GM19438 (cell line): Measurements from ENCODE around the gene DOCK10.
A peak's percentile ranks its signal among the peaks of the same experiment; 100 is the strongest.

Experiments
- ATAC-seq: cut with Tn5 transposase; IDR thresholded peaks from one replicate; pipeline ENCODE4 v1.9.1; 2021; ENCODE audit warnings: low read depth; ENCODE audit not compliant: unreplicated experiment

Gene DOCK10

DNA sequence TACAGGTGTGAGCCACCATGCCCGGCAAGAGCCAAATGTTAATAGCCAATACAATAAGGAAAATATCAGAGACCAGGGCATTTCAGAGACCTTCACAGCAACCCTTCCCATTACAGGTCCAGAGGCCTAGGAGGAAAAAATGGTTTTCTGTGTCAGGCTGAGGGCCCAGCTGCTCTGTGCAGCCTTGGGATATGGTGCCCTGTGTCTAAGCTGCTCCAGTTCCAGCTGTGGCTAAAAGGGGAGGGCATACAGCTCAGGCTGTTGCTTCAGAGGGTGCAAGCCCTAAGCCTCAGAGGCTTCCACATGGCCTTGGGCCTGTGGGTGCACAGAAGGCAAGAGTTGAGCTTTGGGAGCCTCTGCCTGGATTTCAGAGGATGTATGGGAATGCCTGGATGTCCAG lies 306.0 kb downstream of the DOCK10 start:
- ATAC-seq, result no peak

DNA sequence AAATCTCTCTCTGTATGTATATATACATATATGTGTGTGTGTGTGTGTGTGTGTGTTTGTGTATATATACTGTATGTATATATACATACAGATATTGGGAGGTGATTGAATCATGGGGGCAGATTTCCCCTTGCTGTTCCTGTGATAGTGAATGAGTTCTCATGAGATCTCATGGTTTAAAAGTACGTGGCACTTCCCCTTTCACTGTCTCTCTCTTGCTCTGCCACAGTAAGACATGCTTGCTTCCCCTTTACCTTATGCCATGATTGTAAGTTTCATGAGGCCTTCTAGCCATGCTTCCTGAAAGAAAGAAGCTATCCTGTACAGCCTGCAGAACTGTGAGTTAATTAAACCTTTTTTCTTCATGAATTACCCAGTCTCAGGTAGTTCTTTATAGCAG lies 307.3 kb downstream of the DOCK10 start:
- no peak for ATAC-seq

GRCh38 chr2:224731665-224732064 lies 310.6 kb downstream of the DOCK10 start:
- ATAC-seq, result no peak

DNA sequence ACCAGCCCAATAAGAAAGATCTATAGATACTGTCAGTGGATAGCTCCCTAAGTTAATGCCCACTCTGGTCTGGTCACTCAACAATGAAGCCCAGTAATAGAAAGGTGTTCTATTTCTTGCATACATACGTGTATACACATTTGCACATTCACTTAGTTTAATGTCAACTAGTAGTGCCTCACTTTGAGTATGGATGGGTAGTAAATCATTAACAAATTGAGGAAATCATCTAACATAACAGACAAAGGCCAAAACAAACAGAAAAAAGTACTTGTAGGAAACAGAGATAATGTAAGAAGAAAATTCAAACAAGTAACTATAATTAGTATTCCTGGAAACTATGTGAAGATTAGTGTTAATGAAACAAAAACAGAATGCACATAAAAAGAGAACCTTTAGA lies 312.8 kb downstream of the DOCK10 start:
- ATAC-seq, result no peak

GRCh38 chr2:224724331-224724730 lies 317.9 kb downstream of the DOCK10 start:
- ATAC-seq, result no peak

DNA sequence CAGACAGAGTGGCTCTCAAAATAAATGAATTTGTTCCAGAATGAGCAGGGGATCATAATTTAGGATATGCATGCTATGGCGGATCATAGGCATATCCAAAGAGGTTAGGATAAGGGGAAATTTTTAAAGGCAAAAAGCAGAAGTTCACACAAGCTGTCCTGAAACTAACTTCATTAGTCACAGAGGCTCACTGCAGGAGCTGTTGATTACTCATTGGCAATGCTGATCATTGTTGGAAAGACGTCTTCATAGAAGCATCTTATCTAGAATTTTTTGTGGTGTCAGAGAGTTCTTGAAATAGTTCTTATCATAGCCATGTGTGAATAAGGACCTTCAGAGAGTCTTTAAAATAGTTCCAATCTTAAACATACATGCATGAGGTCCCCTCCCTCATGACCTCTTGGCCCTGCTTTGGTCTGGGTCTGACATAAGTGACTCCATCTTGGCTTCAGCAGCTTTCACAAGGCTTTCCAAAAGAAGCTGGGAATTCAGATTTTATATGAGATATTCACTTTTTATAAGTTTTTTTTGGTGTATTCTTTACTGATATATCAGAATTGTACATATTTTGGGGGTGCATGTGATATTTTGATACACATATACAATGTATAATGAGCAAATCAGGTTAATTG lies 318.6 kb downstream of the DOCK10 start:
- peak; percentile 58 for ATAC-seq

GRCh38 chr2:224722770-224723169 lies 319.5 kb downstream of the DOCK10 start:
- ATAC-seq, result no peak

- no peak for ATAC-seq
These were observed 320.0 kb downstream of the DOCK10 start for GRCh38 chr2:224722250-224722649.

DNA sequence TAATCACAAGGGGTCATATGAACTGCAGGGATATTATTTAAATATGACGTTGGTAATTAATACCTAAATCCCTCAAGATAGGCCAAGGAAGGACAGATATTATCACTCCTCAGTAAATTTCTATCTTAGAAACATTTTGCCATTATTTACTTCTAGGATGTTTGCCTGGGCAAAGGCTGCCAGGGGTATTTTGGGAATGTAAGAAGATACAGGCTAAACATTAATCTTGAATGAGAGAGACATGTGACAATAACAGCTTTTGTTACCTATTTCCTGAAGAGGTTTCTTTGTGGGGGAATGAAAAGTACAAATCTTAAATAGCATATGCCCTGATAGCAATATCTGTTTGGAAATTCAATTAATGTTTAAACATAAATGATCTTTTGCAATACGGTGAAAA lies 325.3 kb downstream of the DOCK10 start:
- no peak for ATAC-seq

- no peak for ATAC-seq
These were observed 326.1 kb downstream of the DOCK10 start, which contains the start of gene CCDC195 for GRCh38 chr2:224716201-224716600. TSS of gene CCDC195 (minus strand) at chr2:224716365. CDS start at chr2:224716365, 0 bp downstream.
